Keratinocyte (primary cell): ENCODE measurements around the gene L1CAM. TPM values are rescaled to one million over a fixed set of nuclear protein-coding genes. Genes with fewer than 3 reads are reported as not detected.

Source experiments
- DNase-seq: peaks from one replicate; pipeline ENCODE4 v3.0.0-alpha.2; 2011; ENCODE audit warnings: low read depth, missing footprints, low spot score
- FAIRE-seq: peaks from 2 replicates; lab custom pipeline; 2011; peaks lifted over from hg19 to GRCh38; lab: Jason Lieb, UNC
- H2AFZ ChIP-seq: 2 replicates; pipeline ENCODE4 v1.6.0; 2012; ENCODE audit warnings: low read length, control low read depth, inconsistent platforms; ENCODE audit not compliant: control insufficient read depth
- H3K27ac ChIP-seq: 2 replicates; pipeline ENCODE4 v1.5.1; 2011; ENCODE audit warnings: low read length; ENCODE audit not compliant: control insufficient read depth, insufficient read depth
- H3K27me3 ChIP-seq: 3 replicates; pipeline ENCODE4 v1.6.0; 2011; ENCODE audit warnings: low read length; ENCODE audit not compliant: control insufficient read depth, insufficient read depth; ENCODE audit errors: extremely low read depth
- H3K36me3 ChIP-seq, 2 experiments: 2 replicates in 1 of 2; 3 replicates in 1 of 2; pipeline ENCODE4 v1.5.1; 2011; ENCODE audit warnings: low read length in 2 of 2, mild to moderate bottlenecking in 1 of 2; ENCODE audit not compliant: control insufficient read depth in 2 of 2, insufficient read depth in 2 of 2; ENCODE audit errors: extremely low read depth in 1 of 2
- H3K4me1 ChIP-seq: 3 replicates; pipeline ENCODE4 v1.5.1; 2011; ENCODE audit warnings: low read length; ENCODE audit not compliant: control insufficient read depth, insufficient read depth; ENCODE audit errors: extremely low read depth
- H3K4me2 ChIP-seq: 3 replicates; pipeline ENCODE4 v1.6.0; 2011; ENCODE audit warnings: low read depth, low read length; ENCODE audit not compliant: control insufficient read depth, insufficient read depth; ENCODE audit errors: extremely low read depth
- H3K4me3 ChIP-seq, 3 experiments: fragments of 200-600 bp in 1 of 3; sonication (generic) in 1 of 3; 2 replicates in 2 of 3; 3 replicates in 1 of 3; pipeline ENCODE4 v1.5.1; 2011 to 2016; ENCODE audit warnings: low read length in 3 of 3, mild to moderate bottlenecking in 3 of 3, control low read depth in 2 of 3, inconsistent platforms in 1 of 3, low read depth in 1 of 3, mixed read lengths in 1 of 3, mixed run types in 1 of 3, moderate library complexity in 1 of 3; ENCODE audit not compliant: control insufficient read depth in 2 of 3, insufficient read depth in 2 of 3; ENCODE audit errors: extremely low read depth in 1 of 3
- H3K79me2 ChIP-seq: 2 replicates; pipeline ENCODE4 v1.6.0; 2012; ENCODE audit warnings: low read length; ENCODE audit not compliant: control insufficient read depth, insufficient read depth
- H3K9ac ChIP-seq: 3 replicates; pipeline ENCODE4 v1.6.0; 2011; ENCODE audit warnings: low read length; ENCODE audit not compliant: control insufficient read depth, insufficient read depth; ENCODE audit errors: extremely low read depth
- H3K9me1 ChIP-seq: 3 replicates; pipeline ENCODE4 v1.6.0; 2011; ENCODE audit warnings: low read length; ENCODE audit not compliant: control insufficient read depth, insufficient read depth; ENCODE audit errors: extremely low read depth
- H3K9me3 ChIP-seq: 2 replicates; pipeline ENCODE4 v1.5.1; 2012; ENCODE audit warnings: low read depth, low read length; ENCODE audit not compliant: control insufficient read depth
- H4K20me1 ChIP-seq: 3 replicates; pipeline ENCODE4 v1.6.0; 2011; ENCODE audit warnings: low read length; ENCODE audit not compliant: control insufficient read depth, insufficient read depth; ENCODE audit errors: extremely low read depth
- CTCF ChIP-seq, 3 experiments: IDR thresholded peaks in 1 of 3; conservative IDR thresholded peaks in 1 of 3; optimal IDR thresholded peaks in 1 of 3; 2 replicates in 2 of 3; 3 replicates in 1 of 3; pipeline versions ENCODE3 to v1.5.1; 2011; ENCODE audit warnings: low read length in 3 of 3, mild to moderate bottlenecking in 3 of 3, moderate library complexity in 2 of 3, control low read depth in 1 of 3, inconsistent platforms in 1 of 3; ENCODE audit not compliant: insufficient read depth in 2 of 3; ENCODE audit errors: extremely low read depth in 1 of 3
- EZH2 ChIP-seq: IDR thresholded peaks from one replicate; pipeline ENCODE4 v1.6.1; 2012; ENCODE audit warnings: inconsistent platforms, mild to moderate bottlenecking, low read length, moderate library complexity
- dilution Hi-C: fragments of 300-500 bp; cut with MboI; formaldehyde crosslinking; loops from one replicate; pipeline ENCODE4 v1.7.0; 2020; ENCODE audit warnings: low sequenced_read_pairs; ENCODE audit not compliant: extremely low pct_ligation_motif_present
- polyA plus RNA-seq, 5 experiments: library from polyadenylated mRNA; depleted of rRNA in 3 of 5; stranded (reverse) in 3 of 5; stranded (forward) in 1 of 5; unstranded in 1 of 5; fragments of >200 nt; gene quantifications; 1 replicate in 1 of 5; 2 replicates in 3 of 5; 3 replicates in 1 of 5; pipeline versions ENCODE4 v1.2.1 to v1.2.3, GENCODE V29; 2011 to 2012; ENCODE audit warnings: missing spikeins in 2 of 5, low read depth in 1 of 5, low replicate concordance in 1 of 5

L1CAM gene
- polyA plus RNA-seq, 1 donor (not counting 4 experiments of a cell fraction or from before 2014, with no cell fraction given), result 18.2 TPM

- DNase-seq, result no peak
- peaks cover 6 to 9% of the 10 kb centered on the region in 2 experiments for H3K36me3 ChIP-seq
Observed at GRCh38 chrX:153931151-153931550, 45.2 kb upstream of the L1CAM start.

GRCh38 chrX:153930011-153930910 is 44.3 kb upstream of the L1CAM start:
- dilution Hi-C loops, result no loop called here
- no peak for TF ChIP-seq EZH2
- Histone ChIP-seq H3K9me1 (no peaks in the 10 kb centered on the region), H3K79me2 (peaks cover 28% of the 10 kb centered on the region), H3K9ac (no peak overlapping the region), H4K20me1 (no peaks in the 10 kb centered on the region), H3K4me3 (no peak overlapping the region), H3K36me3 (peaks cover 6 to 9% of the 10 kb centered on the region in 2 experiments), H3K4me1 (peaks cover 14% of the 10 kb centered on the region), H3K27me3 (no peaks in the 10 kb centered on the region), H3K9me3 (no peaks in the 10 kb centered on the region), H3K4me2 (no peak overlapping the region), H3K27ac (no peak overlapping the region), H2AFZ (no peak overlapping the region)
- no peak for FAIRE-seq
- no peak for DNase-seq

More at GRCh38 chrX:153931151-153931550, 45.2 kb upstream of the L1CAM start:
- H3K9me3 ChIP-seq, result no peaks in the 10 kb centered on the region
- no peak overlapping the region for H3K4me3 ChIP-seq
- H4K20me1 ChIP-seq, result no peaks in the 10 kb centered on the region
- no peaks in the 10 kb centered on the region for H3K27me3 ChIP-seq
- H2AFZ ChIP-seq, result no peak overlapping the region
- H3K9me1 ChIP-seq, result no peaks in the 10 kb centered on the region
- H3K9ac ChIP-seq, result no peak overlapping the region
- no peak for FAIRE-seq
- dilution Hi-C loops, result no loop called here
- no peak for TF ChIP-seq EZH2
- TF ChIP-seq CTCF (optimal IDR thresholded peaks at IDR 0.05 in 1 of 3, IDR thresholded peaks at IDR 0.05 in 1 of 3, conservative IDR thresholded peaks at IDR 0.05 in 1 of 3; ENCODE audit: extremely low read depth in 1 of 3, insufficient read depth in 2 of 3, low read length in 3 of 3), result no peak
- no peak overlapping the region for H3K4me2 ChIP-seq
- H3K27ac ChIP-seq, result no peak overlapping the region
- peaks cover 14% of the 10 kb centered on the region for H3K4me1 ChIP-seq
- peaks cover 28% of the 10 kb centered on the region for H3K79me2 ChIP-seq
